NCI-H1694 (cell line): ENCODE results near the gene MARK1.

Experiments used
- DNase-seq: peaks from one replicate; lab custom pipeline; 2025; lab: John Stamatoyannopoulos, UW

The MARK1 gene

DNA sequence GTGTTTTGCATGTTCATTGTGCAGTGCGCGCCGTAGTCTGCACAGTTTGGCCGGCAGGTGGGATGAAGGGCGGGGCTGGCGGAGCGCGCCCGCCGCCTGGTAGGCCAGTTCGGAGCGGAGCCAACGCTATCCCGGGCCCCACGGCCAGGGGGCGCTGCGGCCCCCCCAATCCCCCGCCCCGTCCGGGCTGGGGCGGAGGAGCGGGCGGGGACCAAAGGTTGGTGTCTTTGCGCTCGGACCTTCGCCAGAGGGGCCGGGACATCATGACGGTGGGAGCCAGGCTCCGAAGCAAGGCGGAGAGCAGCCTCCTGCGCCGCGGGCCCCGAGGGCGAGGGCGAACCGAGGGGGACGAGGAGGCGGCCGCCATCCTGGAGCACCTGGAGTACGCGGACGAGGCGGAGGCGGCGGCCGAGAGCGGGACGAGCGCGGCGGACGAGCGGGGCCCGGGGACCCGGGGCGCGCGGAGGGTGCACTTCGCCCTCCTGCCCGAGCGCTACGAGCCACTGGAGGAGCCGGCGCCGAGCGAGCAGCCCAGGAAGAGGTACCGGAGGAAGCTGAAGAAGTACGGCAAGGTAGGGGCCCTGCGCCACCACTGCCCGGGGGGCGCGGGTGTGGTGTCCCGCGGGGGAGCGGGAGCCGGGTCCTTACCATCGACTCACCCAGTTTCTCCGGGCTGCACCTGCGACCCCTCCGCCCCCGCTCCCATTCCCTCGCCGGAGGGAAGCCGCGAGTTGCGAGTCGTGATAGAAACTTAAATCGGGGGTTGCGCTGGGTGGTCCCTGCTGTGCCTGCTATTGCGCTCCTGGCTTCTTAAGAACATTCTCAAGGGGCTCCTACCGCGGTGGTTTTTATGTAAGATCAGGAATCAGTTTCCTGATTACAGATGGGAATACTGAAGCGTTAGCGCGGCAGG, 162.5 kb downstream of the MARK1 start, which contains the start of gene C1orf115:
Gene C1orf115 (plus strand): TSS at position 224 of the 913 bp plus-strand sequence. CDS start 40 bp downstream, at position 264.
- peak; percentile 68 for DNase-seq

GRCh38 chr1:220691053-220691684, 163.2 kb downstream of the MARK1 start:
- DNase-seq: no peak

DNA sequence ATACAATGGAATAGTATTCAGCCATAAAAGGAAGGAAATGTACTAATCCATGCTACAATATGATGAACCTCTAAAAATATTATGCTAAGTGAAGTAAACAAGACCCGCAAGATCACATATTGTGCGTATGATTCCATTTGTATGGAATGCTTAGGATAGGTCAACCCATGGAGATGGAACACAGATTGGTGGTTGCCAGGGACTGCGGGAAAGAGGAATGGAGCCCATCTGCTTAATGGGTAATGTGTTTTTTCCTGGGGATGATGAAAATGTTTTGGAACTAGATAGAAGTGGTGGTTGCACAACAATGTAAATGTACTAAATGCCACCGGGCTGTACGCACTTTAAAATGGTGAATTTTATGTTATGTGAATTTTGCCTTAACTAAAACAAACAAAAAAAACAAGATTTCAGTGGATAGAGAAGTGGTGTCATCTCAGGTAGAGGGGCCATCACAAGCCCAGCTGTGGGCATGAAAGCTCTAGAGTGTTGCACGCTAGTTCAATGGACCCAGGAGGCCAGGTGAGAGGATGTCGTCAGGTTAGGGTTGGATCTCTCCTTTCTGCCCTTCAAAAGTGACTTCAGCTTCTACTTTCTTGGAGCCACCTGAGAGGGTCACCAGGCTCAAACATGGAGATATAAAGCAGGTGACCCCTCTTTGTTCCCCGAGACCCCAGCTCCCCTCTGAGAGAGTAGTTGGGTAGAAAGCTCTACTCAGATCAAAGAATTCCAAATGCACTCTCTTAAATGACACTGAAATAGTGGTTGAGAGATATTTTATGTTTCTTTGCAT, 164.7 kb downstream of the MARK1 start:
- DNase-seq: no peak

- DNase-seq: no peak
Measured at GRCh38 chr1:220694866-220695382, 167.0 kb downstream of the MARK1 start.

DNA sequence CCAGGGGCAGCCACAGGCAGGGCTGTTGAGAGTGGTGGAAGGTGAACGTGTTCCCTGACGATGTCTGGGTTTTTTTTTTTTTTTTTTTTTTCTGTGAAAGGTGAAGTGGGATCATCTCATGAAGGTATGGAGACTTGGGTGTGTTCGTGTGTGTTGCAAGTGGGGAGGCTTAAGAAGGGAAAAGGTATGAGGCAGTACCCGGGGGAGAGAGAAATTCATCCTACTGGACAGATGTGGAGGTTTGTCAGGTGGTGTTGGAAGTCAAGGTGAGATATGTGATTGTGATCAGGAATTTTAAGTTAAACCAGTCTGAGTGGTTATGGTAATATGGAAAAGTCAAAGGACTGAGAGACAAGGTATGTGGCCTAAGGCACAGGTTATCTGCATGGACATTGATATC, 167.5 kb downstream of the MARK1 start:
- no peak for DNase-seq

DNA sequence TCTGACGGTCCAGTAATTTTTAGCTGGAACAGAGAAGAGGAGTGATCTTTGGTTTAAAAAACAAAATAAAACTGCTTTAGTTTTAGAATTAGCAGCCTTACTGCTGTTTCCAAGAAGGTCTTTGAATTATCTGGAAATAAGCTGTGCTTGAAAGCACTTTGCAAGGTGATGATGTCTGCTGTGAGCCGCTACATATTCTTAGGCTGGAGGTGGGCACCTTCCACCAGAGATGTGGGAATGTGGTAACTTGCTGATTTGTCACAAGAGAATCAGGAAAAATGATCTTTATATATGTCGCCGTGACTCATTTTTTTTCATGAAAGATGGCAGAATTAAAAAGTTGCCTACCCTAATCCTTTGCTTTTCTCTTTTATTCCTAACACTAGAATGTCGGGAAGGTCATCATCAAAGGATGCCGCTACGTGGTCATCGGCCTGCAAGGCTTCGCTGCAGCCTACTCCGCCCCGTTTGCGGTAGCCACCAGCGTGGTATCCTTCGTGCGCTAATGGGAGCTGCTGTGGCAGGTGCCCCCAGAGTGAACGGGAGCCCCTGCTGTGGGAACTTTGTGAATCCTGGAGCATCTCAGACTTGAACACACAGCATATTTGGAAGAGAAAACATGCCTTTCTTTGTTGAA, 168.4 kb downstream of the MARK1 start:
- no peak for DNase-seq

GRCh38 chr1:220696863-220697231, 168.9 kb downstream of the MARK1 start:
- DNase-seq: no peak

- no peak for DNase-seq
Measured at GRCh38 chr1:220697326-220697725, 169.4 kb downstream of the MARK1 start.

GRCh38 chr1:220698607-220699016, 170.7 kb downstream of the MARK1 start:
- no peak for DNase-seq

GRCh38 chr1:220699044-220699443, 171.1 kb downstream of the MARK1 start:
- no peak for DNase-seq

GRCh38 chr1:220700556-220701179, 172.7 kb downstream of the MARK1 start:
- DNase-seq: no peak

DNA sequence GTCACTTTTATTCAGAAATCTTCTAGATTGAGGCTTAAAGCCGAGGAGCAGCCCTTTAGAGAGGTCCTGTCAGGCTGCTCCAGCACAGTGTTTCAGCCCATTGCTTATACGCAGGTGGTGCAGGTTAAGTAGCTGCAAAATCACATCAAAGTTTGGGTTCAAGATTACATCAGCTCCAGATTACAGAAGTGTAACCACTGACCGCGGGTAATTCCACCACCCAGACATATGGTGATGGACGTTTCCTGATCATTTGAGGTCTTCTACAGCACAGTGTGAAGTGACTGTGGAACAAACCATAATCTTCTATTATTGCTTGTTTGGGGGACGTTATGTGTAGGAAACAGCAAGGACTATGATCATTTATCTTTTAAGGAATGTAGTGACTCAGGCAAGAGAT, 174.0 kb downstream of the MARK1 start:
- DNase-seq: no peak

GRCh38 chr1:220702733-220703270, 174.9 kb downstream of the MARK1 start:
- no peak for DNase-seq

- no peak for DNase-seq
Measured at GRCh38 chr1:220703305-220703704, 175.4 kb downstream of the MARK1 start.

DNA sequence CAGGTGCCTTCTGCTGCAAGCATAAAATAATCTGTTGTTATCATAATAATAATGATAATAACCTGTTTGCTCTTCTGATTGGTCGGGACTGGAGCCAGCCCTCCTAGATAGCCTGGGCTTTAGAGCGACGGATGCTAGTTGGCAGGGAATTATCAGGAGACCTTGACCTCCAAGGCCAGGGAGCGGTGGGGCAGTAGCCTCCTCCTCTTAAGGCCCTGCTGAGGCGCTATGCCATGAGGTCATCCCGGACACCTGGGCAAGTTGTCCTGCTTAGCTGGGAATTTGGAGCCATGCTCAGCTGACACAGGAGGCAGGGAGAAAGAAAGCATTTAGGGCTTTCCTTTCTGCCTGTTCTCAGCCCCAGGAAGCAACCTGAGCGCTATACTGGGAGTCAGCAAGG, 177.8 kb downstream of the MARK1 start:
- no peak for DNase-seq

DNA sequence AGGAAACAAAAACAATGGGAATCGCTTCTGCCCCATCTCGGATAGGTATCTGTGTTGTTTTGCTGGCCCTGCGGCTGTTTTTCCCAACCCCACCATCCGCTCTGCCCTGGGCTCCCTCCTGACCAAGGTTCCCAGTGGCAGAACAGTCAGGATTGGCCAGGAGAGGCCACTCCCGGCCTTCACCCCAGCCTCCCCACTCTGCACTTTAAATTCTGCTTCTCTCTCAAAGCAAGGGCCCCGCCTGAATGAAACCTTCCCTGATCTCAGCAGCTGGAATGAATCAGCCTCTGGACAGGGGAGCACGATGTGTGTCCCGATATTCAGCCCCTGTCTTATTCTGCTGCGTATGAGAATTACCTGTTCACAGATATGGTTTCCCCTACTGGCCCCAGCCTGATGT, 178.5 kb downstream of the MARK1 start:
- no peak for DNase-seq

DNA sequence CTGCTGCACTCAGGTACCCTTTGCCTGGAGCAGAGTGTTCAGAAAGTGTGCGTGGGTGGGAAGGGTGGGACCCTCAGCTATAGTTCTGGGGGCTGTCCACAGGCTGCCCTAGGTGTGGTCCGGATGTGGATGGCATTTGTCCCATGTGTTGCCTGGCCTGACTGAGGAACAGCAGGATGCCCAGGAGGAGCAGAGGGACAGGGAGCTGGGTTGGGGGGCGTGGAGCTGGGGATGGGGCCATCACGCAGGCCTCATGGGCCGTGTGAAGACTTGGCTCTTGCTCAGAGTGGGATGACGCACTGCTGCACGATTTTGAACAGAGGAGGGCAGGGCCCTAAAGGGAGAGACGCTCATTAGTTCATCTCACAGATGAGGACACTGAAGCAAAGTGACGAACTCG, 179.2 kb downstream of the MARK1 start:
- DNase-seq: no peak

DNA sequence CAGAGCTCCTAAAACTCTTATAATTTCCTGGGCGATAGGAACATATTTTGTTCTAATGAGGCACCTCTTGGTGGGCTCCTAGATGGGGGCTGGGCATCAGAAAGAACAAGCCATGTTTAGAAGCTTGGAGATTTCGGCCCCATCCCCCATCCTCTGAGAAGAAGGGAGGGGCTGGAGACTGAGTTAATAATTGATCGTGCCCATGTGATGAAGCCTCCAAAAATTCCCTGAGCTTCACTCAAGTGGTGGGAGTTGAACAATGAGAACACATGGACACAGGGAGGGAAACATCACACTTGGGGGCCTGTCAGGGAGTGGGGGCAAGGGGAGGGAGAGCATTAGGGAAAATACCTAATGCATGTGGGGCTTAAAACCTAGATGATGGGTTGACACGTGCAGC, 180.3 kb downstream of the MARK1 start:
- no peak for DNase-seq

DNA sequence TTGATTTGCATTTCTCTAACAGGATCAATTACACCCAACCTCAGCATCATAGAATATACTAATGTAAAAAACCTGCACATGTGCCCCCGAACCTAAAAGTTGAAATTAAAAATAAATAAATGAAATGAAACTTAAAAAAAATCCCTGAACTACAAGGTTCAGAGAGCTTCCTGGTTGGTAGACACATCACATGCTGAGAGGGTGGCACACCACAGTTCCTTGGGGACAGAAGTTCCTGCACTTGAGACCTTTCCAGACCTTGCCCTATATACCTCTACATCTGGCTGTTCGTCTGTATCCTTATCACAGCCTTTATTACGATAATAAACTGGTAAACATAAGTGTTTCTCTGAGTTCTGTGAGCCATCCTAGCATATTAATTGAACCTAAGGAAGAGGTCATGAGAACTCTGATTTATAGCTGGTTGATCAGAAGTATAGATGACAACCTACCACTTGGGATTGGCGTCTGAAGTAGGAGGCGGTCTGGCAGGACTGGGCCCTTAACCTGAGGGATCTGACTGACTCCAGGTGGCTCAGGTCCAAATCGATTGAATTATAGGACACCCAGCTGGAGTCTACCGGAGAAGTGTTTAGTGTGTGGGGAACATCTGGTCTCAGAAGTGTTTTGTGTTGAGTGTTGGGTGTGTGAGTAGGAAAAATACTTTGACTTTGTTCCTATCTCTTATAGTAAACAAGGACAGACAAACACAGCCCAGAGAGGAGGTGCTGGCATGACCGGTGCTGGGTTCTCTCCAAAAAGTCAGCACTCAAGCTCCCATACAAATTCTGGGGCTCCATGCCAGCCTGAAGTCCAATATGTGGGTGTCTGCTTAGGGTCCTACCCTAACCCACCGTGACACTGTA, 181.2 kb downstream of the MARK1 start:
- DNase-seq: no peak

- no peak for DNase-seq
Measured at GRCh38 chr1:220710333-220710732, 182.4 kb downstream of the MARK1 start.
